ENCODE data around the gene TOLLIP.

GRCh38 chr11:1271406-1271805, 38.0 kb downstream of the TOLLIP start:
- TF ChIP-seq CTCF (IDR thresholded peaks at IDR 0.05): no peak
- no peak for TF ChIP-seq POLR2A (IDR thresholded peaks at IDR 0.05)

Data from Peyer's patch (tissue), 4 donors.